Esophagus squamous epithelium (tissue), 5 donors: ENCODE data around the gene DLG2. TPM values are rescaled to one million over a fixed set of nuclear protein-coding genes. Genes with fewer than 3 reads are reported as not detected.
A peak's percentile ranks its signal among the peaks of the same experiment; 100 is the strongest.

Experiments used
- DNase-seq: peaks from one replicate; lab custom pipeline; 2025; lab: John Stamatoyannopoulos, UW
- H3K27ac ChIP-seq, 4 donors: fragments of 200-600 bp; sonication (generic); one replicate each; pipeline ENCODE4 v1.5.1; 2016 to 2019; ENCODE audit warnings: mild to moderate bottlenecking in 1 of 4
- H3K27me3 ChIP-seq, 4 donors: fragments of 200-600 bp; sonication (generic); 1 replicate in 3 of 4; 2 replicates in 1 of 4; pipeline versions ENCODE4 v1.5.1 to v1.6.0; 2017 to 2021; ENCODE audit warnings: antibody characterized with exemption in 1 of 4
- H3K36me3 ChIP-seq, 3 donors: fragments of 200-600 bp; sonication (generic); one replicate each; pipeline ENCODE4 v1.5.1; 2016 to 2019
- H3K4me1 ChIP-seq, 3 donors: fragments of 200-600 bp; sonication (generic); one replicate each; pipeline ENCODE4 v1.5.1; 2017 to 2019
- H3K4me3 ChIP-seq, 4 donors: fragments of 200-600 bp; sonication (generic); 1 replicate in 3 of 4; 2 replicates in 1 of 4; pipeline ENCODE4 v1.5.1; 2016 to 2019; ENCODE audit warnings: mild to moderate bottlenecking in 2 of 4, moderate library complexity in 1 of 4
- H3K9me3 ChIP-seq, 3 donors: fragments of 200-600 bp; sonication (generic); one replicate each; pipeline ENCODE4 v1.5.1; 2016 to 2019
- CTCF ChIP-seq, 6 experiments: fragments of 450-650 bp in 4 of 6; fragments of 200-600 bp in 2 of 6; sonication (generic) in 2 of 6; IDR thresholded peaks; one replicate each; pipeline ENCODE4 v1.5.1; 2016 to 2019; ENCODE audit warnings: antibody characterized with exemption in 6 of 6, mild to moderate bottlenecking in 4 of 6, moderate library complexity in 4 of 6
- POLR2A ChIP-seq, 4 donors: fragments of 450-650 bp; IDR thresholded peaks; one replicate each; pipeline ENCODE4 v1.6.1; 2017; ENCODE audit warnings: antibody characterized with exemption in 4 of 4, mild to moderate bottlenecking in 4 of 4, moderate library complexity in 3 of 4
- WGBS, 2 donors: methylation state at CpG; one replicate each; pipeline ENCODE4 v1.1.5; 2018; 5-methylcytosine and 5-hydroxymethylcytosine counted together
- intact Hi-C: fragments of 100-400 bp; cut with DNase I; formaldehyde crosslinking; loops from one replicate; pipeline ENCODE4 v1.15.0; 2022
- total RNA-seq, 4 donors: library from RNA; depleted of rRNA; stranded (reverse); fragments of >200 nt; gene quantifications; one replicate each; pipeline ENCODE4 v1.1.0, GENCODE V29; 2016
- donor health status: DM: yes; HTN: yes; CAD: no.

DLG2 gene
- total RNA-seq, 4 donors from 2014 or later: 2.9 to 27.7 (median 12.6) TPM

- WGBS, 2 donors: 67 to 68% methylated on average over 5 of the region's 5 CpGs
- no peak for DNase-seq
- H3K27ac ChIP-seq: no peak overlapping the region
- no peak overlapping the region for H3K4me3 ChIP-seq
- intact Hi-C loops: no loop called here
- no peak for TF ChIP-seq POLR2A (IDR thresholded peaks at IDR 0.05)
- no peak for TF ChIP-seq CTCF (IDR thresholded peaks at IDR 0.05)
- H3K36me3 ChIP-seq: no peaks in the 10 kb centered on the region
- no peaks in the 10 kb centered on the region for H3K9me3 ChIP-seq
- no peaks in the 10 kb centered on the region for H3K27me3 ChIP-seq
- H3K4me1 ChIP-seq: no peaks in the 10 kb centered on the region
Observed at GRCh38 chr11:85599083-85599482, 28.1 kb downstream of the DLG2 start.

DNA sequence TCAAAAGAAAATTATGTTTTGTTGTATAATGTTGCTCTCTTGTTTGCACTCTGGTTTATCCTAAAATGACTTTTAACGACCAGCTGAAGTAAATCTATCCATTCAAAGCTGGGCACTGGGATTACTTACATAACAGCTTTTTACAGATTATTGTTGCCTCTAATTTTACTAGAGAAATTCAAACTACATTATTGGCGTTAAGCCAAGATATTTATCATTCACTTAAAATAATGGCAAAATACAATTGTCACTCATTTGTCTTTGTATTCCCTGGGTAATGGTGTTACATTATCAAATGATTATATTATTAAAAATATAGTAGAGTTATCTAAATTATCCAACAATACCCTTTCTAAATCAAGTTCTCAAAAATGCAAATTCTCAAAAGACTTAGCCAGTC lies 30.3 kb downstream of the DLG2 start:
- H3K27ac ChIP-seq: no peak overlapping the region
- no peaks in the 10 kb centered on the region for H3K27me3 ChIP-seq
- TF ChIP-seq POLR2A (IDR thresholded peaks at IDR 0.05): no peak
- no peak for TF ChIP-seq CTCF (IDR thresholded peaks at IDR 0.05)
- 38 to 50% methylated on average over 2 of the region's 2 CpGs for WGBS, 2 donors
- H3K4me3 ChIP-seq: no peak overlapping the region
- H3K9me3 ChIP-seq: no peaks in the 10 kb centered on the region
- no peak for DNase-seq
- H3K4me1 ChIP-seq: no peaks in the 10 kb centered on the region
- intact Hi-C loops: no loop called here
- no peaks in the 10 kb centered on the region for H3K36me3 ChIP-seq

- H3K36me3 ChIP-seq: no peaks in the 10 kb centered on the region
- no peaks in the 10 kb centered on the region for H3K27me3 ChIP-seq
- H3K27ac ChIP-seq: no peak overlapping the region
- H3K4me3 ChIP-seq: no peak overlapping the region
- no peaks in the 10 kb centered on the region for H3K9me3 ChIP-seq
- peak in 4 of 6 experiments; percentile 42 to 65 (median 56) for TF ChIP-seq CTCF (IDR thresholded peaks at IDR 0.05)
- no peak for TF ChIP-seq POLR2A (IDR thresholded peaks at IDR 0.05)
- intact Hi-C loops: no loop called here
- DNase-seq: no peak
- no peaks in the 10 kb centered on the region for H3K4me1 ChIP-seq
Observed at GRCh38 chr11:85595285-85595884, 31.8 kb downstream of the DLG2 start.

- 68 to 79% methylated on average over 4 of the region's 4 CpGs for WGBS, 2 donors
- intact Hi-C loops: no loop called here
Observed at GRCh38 chr11:85590848-85591483, 36.2 kb downstream of the DLG2 start.

More at GRCh38 chr11:85590848-85591483, 36.2 kb downstream of the DLG2 start:
- H3K27me3 ChIP-seq: no peaks in the 10 kb centered on the region
- H3K4me1 ChIP-seq: peaks cover 0 to 4% (median 0%) of the 10 kb centered on the region in 3 donors
- H3K9me3 ChIP-seq: no peaks in the 10 kb centered on the region
- TF ChIP-seq POLR2A (IDR thresholded peaks at IDR 0.05) (no peak), CTCF (IDR thresholded peaks at IDR 0.05) (peak in 1 of 6 experiments; percentile 34)
- H3K27ac ChIP-seq: no peak overlapping the region
- no peak for DNase-seq
- no peaks in the 10 kb centered on the region for H3K36me3 ChIP-seq
- H3K4me3 ChIP-seq: no peak overlapping the region
